Activated CD8-positive, alpha-beta T cell treated with anti-CD3 and anti-CD28 coated beads, Interleukin-2, amount 10 ng/mL, durations not matched to agents 7 days and 5 days (primary cell): ENCODE data around the gene PADI4. TPM values are rescaled to one million over a fixed set of nuclear protein-coding genes. Genes with fewer than 3 reads are reported as not detected.

Source experiments
- ATAC-seq: fragments of 150-1000 bp; cut with Tn5 transposase; one replicate; pipeline ENCODE4 v1.10.0; 2021; ENCODE audit warnings: moderate library complexity
- CTCF ChIA-PET: fragments of 350-600 bp; sonication (Branson Sonifier 250); formaldehyde crosslinking; loops from one replicate; lab custom pipeline; 2021; ENCODE audit warnings: antibody characterized with exemption; lab: Charles Lee
- POLR2A ChIA-PET: fragments of 350-600 bp; sonication (Branson Sonifier 250); formaldehyde crosslinking; loops from one replicate; lab custom pipeline; 2021; ENCODE audit warnings: antibody characterized with exemption; lab: Charles Lee
- DNase-seq: peaks from one replicate; pipeline ENCODE4 v3.0.0-alpha.2; 2020
- H3K27ac Mint-ChIP-seq: one replicate; pipeline ENCODE4 v1.8.0; 2021; ENCODE audit warnings: mild to moderate bottlenecking, mixed read lengths
- H3K27me3 Mint-ChIP-seq: one replicate; pipeline ENCODE4 v1.8.0; 2021; ENCODE audit warnings: low read depth, mixed read lengths
- H3K36me3 Mint-ChIP-seq: one replicate; pipeline ENCODE4 v1.8.0; 2021; ENCODE audit warnings: low read depth, mixed read lengths
- H3K4me1 Mint-ChIP-seq: one replicate; pipeline ENCODE4 v1.8.0; 2021; ENCODE audit warnings: low read depth, mixed read lengths
- H3K4me3 Mint-ChIP-seq: one replicate; pipeline ENCODE4 v1.8.0; 2021; ENCODE audit warnings: mild to moderate bottlenecking, mixed read lengths
- H3K9me3 Mint-ChIP-seq: one replicate; pipeline ENCODE4 v1.8.0; 2022; ENCODE audit warnings: mixed read lengths; ENCODE audit not compliant: insufficient read depth
- total RNA-seq, 2 experiments: library from RNA; stranded (reverse); gene quantifications; one replicate each; pipeline ENCODE4 v1.2.3, GENCODE V29; 2021

PADI4 gene
- total RNA-seq, 2 experiments from 2014 or later, result 0.95 to 1.0 TPM

DNA sequence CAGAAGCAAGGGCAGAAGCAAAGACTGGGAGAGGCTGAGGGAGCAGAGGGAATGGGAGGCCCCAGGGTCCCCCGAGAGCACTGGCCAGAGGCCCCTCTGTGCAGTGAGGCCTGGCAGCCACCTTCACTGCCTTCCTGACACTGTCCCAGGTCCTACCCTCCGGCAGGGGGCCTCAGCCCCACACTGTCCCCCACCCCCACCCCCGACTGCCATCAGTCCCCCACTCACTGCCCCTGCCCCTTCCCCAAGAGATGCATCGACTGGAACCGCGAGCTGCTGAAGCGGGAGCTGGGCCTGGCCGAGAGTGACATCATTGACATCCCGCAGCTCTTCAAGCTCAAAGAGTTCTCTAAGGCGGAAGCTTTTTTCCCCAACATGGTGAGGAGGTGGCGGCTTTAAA lies 51.0 kb downstream of the PADI4 start:
- ChIA-PET POLR2A (no interaction called here), CTCF (no interaction called here)
- DNase-seq, result no peak
- ATAC-seq, result no peak
- Mint-ChIP-seq H3K27me3 (no peaks in the 10 kb centered on the region), H3K27ac (no peak overlapping the region), H3K9me3 (no peaks in the 10 kb centered on the region), H3K36me3 (no peaks in the 10 kb centered on the region), H3K4me1 (peaks cover 14% of the 10 kb centered on the region), H3K4me3 (no peak overlapping the region)

DNA sequence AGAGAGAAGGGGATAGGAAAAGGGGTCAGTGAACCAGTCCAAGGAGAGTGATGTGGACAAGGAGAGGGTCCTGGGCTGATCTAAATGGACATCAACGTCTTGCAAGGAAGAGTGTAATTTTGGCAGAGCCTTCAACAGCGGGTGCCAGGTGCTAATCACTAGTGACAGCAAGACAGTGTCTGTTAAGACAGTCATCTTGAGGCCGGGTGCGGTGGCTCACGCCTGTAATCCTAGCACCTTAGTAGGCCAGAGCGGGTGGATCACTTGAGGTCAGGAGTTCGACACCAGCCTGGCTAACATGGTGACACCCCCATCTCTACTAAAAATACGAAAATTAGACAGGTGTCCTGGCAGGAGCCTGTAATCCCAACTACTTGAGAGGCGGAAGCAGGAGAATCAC lies 51.8 kb downstream of the PADI4 start:
- Mint-ChIP-seq H3K9me3 (no peaks in the 10 kb centered on the region), H3K36me3 (no peaks in the 10 kb centered on the region), H3K27me3 (no peaks in the 10 kb centered on the region), H3K4me1 (peaks cover 14% of the 10 kb centered on the region), H3K27ac (no peak overlapping the region), H3K4me3 (no peak overlapping the region)
- no peak for DNase-seq
- ChIA-PET POLR2A (no interaction called here), CTCF (no interaction called here)
- no peak for ATAC-seq

DNA sequence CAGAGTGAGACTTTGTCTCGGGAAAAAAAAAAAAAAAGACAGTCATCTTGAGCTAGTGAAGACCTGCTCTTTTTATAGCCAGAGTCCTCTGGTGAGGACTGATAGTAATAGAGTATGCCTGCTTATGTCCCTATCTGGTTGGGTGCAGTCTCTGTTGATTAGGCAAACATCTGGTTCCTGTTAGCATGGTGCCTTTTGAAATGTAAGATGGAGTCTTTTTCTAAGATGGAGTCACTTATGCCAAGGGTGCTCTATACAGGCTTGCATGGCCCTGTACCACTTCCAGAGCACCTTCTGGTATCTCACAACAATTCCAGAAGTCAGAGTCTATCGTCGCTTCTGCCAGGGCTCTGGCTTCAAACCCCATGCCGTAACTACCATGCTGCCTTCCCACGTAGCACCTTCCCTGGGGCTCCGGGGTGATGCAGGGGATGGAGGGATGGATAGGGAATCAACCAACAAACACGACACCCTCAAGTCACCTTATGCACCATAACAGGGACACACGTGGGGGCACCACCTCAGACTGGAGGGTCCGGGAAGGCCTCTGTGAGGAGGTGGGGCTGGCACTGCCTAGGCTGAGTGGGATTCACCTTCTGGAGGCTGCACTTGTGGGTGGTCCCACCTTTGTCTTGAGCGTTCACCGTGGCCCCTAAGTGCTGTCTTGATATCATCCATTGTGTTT lies 52.4 kb downstream of the PADI4 start:
- no peak overlapping the region for H3K4me3 Mint-ChIP-seq
- no peaks in the 10 kb centered on the region for H3K36me3 Mint-ChIP-seq
- DNase-seq (no peak), ATAC-seq (no peak)
- no peaks in the 10 kb centered on the region for H3K9me3 Mint-ChIP-seq
- H3K4me1 Mint-ChIP-seq, result peaks cover 14% of the 10 kb centered on the region
- POLR2A ChIA-PET, result no interaction called here
- H3K27me3 Mint-ChIP-seq, result no peaks in the 10 kb centered on the region
- CTCF ChIA-PET, result no interaction called here
- no peak overlapping the region for H3K27ac Mint-ChIP-seq

DNA sequence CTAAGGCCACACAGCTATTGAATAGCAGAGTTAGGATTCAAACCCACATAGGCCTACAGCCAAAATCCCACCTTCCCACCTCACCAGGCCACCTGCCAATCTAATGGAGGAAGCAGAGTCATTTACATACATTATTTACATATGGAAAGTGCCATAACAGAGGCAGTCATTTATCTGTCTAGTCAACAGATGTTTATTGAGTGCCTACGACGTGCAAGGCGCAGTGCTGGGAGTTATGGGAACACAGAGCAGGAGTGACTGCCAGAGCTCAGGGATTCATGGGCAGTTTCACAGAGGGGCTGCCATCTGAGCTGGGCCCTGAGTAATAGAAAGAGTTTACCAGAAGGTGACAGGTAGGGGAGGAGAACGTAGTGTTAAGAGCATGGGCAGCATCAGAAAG lies 53.7 kb downstream of the PADI4 start:
- H3K9me3 Mint-ChIP-seq, result no peaks in the 10 kb centered on the region
- ChIA-PET CTCF (no interaction called here), POLR2A (no interaction called here)
- DNase-seq (no peak), ATAC-seq (no peak)
- H3K27me3 Mint-ChIP-seq, result no peaks in the 10 kb centered on the region
- peaks cover 2% of the 10 kb centered on the region for H3K4me1 Mint-ChIP-seq
- no peak overlapping the region for H3K4me3 Mint-ChIP-seq
- no peak overlapping the region for H3K27ac Mint-ChIP-seq
- no peaks in the 10 kb centered on the region for H3K36me3 Mint-ChIP-seq

DNA sequence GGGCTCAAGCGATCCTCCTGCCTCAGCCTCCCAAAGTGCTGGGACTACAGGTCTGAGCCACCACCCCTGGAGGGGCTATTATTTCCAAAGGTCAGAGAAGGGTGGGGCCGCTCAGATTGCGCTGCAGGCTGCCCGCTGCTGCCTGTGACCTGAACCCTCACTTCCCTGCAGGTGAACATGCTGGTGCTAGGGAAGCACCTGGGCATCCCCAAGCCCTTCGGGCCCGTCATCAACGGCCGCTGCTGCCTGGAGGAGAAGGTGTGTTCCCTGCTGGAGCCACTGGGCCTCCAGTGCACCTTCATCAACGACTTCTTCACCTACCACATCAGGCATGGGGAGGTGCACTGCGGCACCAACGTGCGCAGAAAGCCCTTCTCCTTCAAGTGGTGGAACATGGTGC lies 55.4 kb downstream of the PADI4 start:
- ChIA-PET POLR2A (no interaction called here), CTCF (no interaction called here)
- H3K36me3 Mint-ChIP-seq, result no peaks in the 10 kb centered on the region
- ATAC-seq (no peak), DNase-seq (no peak)
- no peaks in the 10 kb centered on the region for H3K9me3 Mint-ChIP-seq
- no peaks in the 10 kb centered on the region for H3K4me1 Mint-ChIP-seq
- H3K4me3 Mint-ChIP-seq, result no peak overlapping the region
- H3K27ac Mint-ChIP-seq, result no peak overlapping the region
- H3K27me3 Mint-ChIP-seq, result no peaks in the 10 kb centered on the region

DNA sequence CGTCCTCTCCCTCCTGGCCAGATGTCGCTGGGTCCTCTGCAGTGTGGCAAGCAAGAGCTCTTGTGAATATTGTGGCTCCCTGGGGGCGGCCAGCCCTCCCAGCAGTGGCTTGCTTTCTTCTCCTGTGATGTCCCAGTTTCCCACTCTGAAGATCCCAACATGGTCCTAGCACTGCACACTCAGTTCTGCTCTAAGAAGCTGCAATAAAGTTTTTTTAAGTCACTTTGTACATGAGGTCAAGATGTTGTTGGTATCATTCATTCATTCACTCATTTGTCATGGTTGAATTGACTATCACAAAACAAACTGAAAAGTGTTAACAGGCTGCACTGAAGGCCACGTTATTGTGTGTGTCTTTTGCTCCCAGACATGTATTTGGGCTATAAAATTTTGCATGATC lies 55.8 kb downstream of the PADI4 start:
- Mint-ChIP-seq H3K9me3 (no peaks in the 10 kb centered on the region), H3K36me3 (no peaks in the 10 kb centered on the region), H3K27ac (no peak overlapping the region), H3K4me1 (no peaks in the 10 kb centered on the region), H3K4me3 (no peak overlapping the region), H3K27me3 (no peaks in the 10 kb centered on the region)
- POLR2A ChIA-PET, result no interaction called here
- ATAC-seq (no peak), DNase-seq (no peak)
- CTCF ChIA-PET, result no interaction called here

DNA sequence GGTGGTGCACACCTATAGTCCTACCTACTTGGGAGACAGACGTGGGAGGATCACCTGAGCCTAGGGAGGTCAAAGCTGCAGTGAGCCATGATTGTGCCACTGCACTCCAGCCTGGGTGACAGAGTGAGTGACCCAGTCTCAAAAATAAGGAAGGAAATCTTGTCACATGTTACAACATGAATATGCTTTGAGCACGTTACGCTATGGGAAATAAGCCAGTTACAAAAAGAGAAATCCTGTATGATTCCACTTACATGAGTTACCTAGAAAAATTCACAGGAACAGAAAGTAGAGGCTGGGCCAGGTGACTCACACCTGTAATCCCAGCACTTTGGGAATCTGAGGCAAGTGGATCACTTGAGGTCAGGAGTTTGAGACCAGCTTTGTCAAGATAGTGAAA lies 57.3 kb downstream of the PADI4 start:
- ChIA-PET CTCF (no interaction called here), POLR2A (no interaction called here)
- DNase-seq (no peak), ATAC-seq (no peak)
- Mint-ChIP-seq H3K36me3 (no peaks in the 10 kb centered on the region), H3K4me1 (no peaks in the 10 kb centered on the region), H3K9me3 (no peaks in the 10 kb centered on the region), H3K27ac (no peak overlapping the region), H3K27me3 (no peaks in the 10 kb centered on the region), H3K4me3 (no peak overlapping the region)

DNA sequence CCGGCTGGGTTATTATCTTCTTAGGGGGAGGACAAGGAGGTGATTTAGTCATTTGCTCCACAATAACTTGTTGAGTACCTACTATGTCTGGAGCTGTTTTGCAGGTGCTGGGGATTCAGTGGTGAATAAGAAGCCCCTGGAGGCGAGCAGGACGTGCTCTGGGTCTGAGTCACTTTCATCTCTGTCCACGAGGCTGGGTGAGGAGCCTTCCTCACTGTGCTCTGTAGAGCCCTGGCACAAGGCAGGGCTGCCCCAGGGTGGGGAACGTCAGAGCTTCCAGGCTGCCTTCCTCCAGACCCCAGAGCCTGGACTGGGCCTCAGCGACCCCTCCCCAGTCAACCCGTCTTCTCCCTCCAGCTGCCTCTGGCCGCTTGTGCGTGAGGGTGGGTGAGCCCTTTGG lies 61.5 kb downstream of the PADI4 start:
- no peak for ATAC-seq
- CTCF ChIA-PET, result interaction anchor here (1.0 kb wide), 1 partner anchor 14 kb away, joined by 3 read pairs; no protein-coding TSS in a partner anchor
- no peak for DNase-seq
- no peak overlapping the region for H3K27ac Mint-ChIP-seq
- H3K27me3 Mint-ChIP-seq, result no peaks in the 10 kb centered on the region
- POLR2A ChIA-PET, result no interaction called here
- no peaks in the 10 kb centered on the region for H3K4me1 Mint-ChIP-seq
- no peaks in the 10 kb centered on the region for H3K36me3 Mint-ChIP-seq
- H3K9me3 Mint-ChIP-seq, result no peaks in the 10 kb centered on the region
- no peak overlapping the region for H3K4me3 Mint-ChIP-seq

DNA sequence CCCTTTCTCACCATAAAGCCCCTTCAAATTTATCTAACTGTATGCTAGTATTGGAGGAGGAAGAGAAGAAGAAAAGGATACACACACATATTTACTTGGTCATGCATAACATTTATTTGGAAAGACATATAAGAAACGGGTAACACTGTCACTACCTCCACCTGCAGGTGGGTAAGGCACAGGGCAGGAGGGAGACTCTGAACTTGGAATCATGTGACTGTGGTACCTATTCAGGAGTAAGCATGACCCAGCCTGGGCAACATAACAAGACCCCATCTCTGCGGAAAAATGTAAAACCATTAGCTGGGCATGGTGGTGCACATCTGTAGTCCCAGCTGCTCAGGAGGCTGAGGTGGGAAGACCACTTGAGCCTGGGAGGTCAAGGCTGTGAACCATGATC lies 62.6 kb downstream of the PADI4 start:
- CTCF ChIA-PET, result interaction anchor here (1.0 kb wide), 2 partner anchors 15 to 124 kb away, joined by 3 read pairs; no protein-coding TSS in a partner anchor
- H3K4me1 Mint-ChIP-seq, result no peaks in the 10 kb centered on the region
- no peak overlapping the region for H3K27ac Mint-ChIP-seq
- DNase-seq (no peak), ATAC-seq (no peak)
- POLR2A ChIA-PET, result interaction anchor here (0.6 kb wide), 1 partner anchor 25 kb away, joined by 3 read pairs; no protein-coding TSS in a partner anchor
- no peak overlapping the region for H3K4me3 Mint-ChIP-seq
- no peaks in the 10 kb centered on the region for H3K9me3 Mint-ChIP-seq
- H3K36me3 Mint-ChIP-seq, result no peaks in the 10 kb centered on the region
- H3K27me3 Mint-ChIP-seq, result no peaks in the 10 kb centered on the region

DNA sequence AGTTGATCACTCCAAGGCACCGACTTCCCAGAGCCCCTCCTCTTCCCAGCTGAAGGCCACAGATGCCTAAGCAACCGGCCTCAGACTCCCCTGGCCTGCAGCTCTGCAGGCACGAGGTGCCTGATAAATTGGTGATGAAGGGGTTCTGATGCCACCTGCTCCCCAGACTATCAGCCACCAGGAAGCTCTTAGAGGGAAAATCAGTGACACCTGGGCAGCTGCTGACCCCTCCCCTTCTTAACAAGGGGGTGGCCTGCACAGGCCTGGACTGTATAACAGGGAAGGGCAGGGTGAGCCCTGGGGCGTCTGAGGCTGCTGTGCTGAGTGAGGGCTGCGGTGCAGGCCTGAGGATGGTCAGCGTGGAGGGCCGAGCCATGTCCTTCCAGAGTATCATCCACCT lies 63.9 kb downstream of the PADI4 start, which contains the start of gene PADI6:
TSS of gene PADI6 (plus strand) at position 301 of the 400 bp plus-strand sequence. CDS start at position 351, 50 bp downstream.
- no peak for DNase-seq
- no peaks in the 10 kb centered on the region for H3K27me3 Mint-ChIP-seq
- ATAC-seq, result no peak
- ChIA-PET CTCF (no interaction called here), POLR2A (no interaction called here)
- H3K36me3 Mint-ChIP-seq, result no peaks in the 10 kb centered on the region
- H3K27ac Mint-ChIP-seq, result no peak within 1 kb of the TSS
- no peak within 1 kb of the TSS for H3K4me3 Mint-ChIP-seq
- no peaks in the 10 kb centered on the region for H3K4me1 Mint-ChIP-seq
- no peaks in the 10 kb centered on the region for H3K9me3 Mint-ChIP-seq

DNA sequence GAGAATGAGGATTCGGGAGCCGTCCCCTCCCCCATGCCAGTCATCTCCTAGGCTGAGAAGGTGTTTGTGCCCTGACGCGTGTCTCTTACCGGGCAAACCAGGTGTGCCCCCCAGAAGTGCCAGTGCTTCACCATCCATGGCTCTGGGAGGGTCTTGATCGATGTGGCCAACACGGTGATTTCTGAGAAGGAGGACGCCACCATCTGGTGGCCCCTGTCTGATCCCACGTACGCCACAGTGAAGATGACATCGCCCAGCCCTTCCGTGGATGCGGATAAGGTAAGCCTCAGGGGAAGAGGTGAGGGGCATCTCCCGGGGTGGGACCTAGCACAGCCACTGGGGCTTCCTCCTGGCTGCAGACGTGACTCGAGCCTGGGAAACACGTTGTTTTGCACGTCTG lies 65.0 kb downstream of the PADI4 start:
- DNase-seq (no peak), ATAC-seq (no peak)
- CTCF ChIA-PET, result no interaction called here
- Mint-ChIP-seq H3K27ac (no peak overlapping the region), H3K4me3 (no peak overlapping the region), H3K27me3 (no peaks in the 10 kb centered on the region), H3K36me3 (no peaks in the 10 kb centered on the region), H3K9me3 (no peaks in the 10 kb centered on the region), H3K4me1 (no peaks in the 10 kb centered on the region)
- POLR2A ChIA-PET, result no interaction called here

DNA sequence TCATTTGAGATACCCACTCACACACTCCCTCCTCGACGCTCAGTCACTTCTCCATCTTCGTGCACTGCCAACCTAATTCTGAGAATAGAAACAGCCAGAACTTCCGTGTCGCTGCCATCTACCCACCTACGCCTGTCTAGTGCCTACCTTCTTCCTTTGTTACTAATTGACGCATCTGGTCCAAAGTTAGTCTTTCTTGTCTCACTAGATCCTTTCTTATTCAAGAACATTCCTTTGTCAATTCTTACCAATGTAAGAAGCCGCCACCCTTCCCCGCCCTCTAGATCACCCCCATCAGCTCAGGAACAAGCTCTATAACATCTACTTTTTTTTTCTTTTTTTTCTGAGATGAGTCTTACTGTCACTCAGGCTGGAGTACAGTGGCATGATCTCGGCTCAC lies 67.7 kb downstream of the PADI4 start:
- no peak for ATAC-seq
- Mint-ChIP-seq H3K36me3 (no peaks in the 10 kb centered on the region), H3K4me3 (no peak overlapping the region), H3K4me1 (no peaks in the 10 kb centered on the region), H3K27ac (no peak overlapping the region), H3K9me3 (no peaks in the 10 kb centered on the region), H3K27me3 (peaks cover under 1% of the 10 kb centered on the region)
- DNase-seq, result no peak
- ChIA-PET CTCF (no interaction called here), POLR2A (no interaction called here)
